ENCODE data around the gene PADI1. TPM values are rescaled to one million over a fixed set of nuclear protein-coding genes. Genes with fewer than 3 reads are reported as not detected.

PADI1 gene
- total RNA-seq, 1 donor from 2014 or later: 1.5 TPM

DNA sequence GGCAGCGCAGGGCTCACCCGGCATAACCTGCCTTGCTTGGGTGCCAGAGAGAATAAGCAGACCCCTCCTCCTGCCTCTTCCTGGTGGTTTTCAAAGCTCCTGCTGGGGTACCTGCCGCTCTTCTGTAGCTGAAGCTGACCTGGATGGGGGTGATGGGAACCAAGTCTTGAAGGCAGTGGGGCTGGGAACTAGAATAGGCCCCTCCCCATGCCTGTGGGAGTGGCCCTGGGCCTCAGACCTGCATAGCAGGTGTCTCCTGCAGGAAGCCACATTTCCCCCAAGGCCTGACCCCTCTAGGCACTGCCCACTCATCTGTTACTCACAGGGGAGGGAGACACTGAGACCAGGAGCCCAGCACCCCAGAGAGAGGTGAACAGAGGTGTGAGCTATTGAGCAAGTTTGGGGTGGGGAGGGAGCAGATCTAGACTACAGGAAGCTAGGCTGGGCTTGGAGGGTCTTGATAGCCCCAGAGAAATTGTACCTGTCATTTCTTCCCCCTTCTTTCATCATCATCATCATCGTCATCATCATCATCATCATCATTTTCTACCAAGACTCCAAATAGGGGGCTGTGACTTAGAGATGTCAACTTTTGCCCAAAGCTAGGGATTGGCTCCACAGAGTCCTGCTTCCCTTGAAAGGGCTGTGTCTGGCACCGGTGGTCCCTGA is 10.1 kb downstream of the PADI1 start:
- DNase-seq (ENCODE audit: low read depth): no peak

DNA sequence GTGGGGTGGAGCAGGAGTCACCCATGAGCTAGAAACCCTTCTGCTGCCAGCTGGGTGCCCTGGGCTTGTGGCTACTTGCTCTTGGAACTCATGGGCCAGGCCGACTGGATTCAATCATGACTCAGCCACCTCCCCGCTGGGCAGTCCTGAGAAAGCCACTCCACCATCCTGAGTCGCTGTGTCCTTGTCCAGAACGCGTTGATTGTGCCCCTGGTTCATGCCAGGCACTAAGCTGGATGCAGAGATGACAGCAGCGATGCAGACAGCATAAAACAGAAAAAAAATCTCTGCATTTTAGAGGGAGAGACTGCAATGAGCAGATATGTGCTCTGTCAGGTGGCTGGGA is 10.6 kb downstream of the PADI1 start:
- DNase-seq (ENCODE audit: low read depth): no peak

DNA sequence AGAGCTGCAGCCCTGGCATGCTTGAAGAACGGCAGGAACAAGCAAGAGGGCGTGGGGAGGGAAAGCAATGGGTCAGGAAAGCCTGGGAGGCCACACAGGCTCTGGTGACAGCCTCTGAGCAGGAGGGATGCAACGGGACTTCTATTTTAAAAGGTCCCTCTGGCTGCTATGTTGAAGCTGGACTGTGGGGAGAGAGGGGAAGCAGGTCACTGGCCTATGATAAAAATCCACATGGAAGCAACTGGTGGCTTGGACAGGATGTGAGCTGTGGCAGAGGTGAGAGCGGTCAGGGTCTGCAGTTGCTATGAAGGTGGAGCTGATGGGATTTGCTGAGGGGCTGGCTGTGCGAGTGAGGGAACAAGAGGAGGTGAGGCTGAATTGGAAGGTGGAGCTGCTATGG is 11.2 kb downstream of the PADI1 start:
- DNase-seq (ENCODE audit: low read depth): no peak

DNA sequence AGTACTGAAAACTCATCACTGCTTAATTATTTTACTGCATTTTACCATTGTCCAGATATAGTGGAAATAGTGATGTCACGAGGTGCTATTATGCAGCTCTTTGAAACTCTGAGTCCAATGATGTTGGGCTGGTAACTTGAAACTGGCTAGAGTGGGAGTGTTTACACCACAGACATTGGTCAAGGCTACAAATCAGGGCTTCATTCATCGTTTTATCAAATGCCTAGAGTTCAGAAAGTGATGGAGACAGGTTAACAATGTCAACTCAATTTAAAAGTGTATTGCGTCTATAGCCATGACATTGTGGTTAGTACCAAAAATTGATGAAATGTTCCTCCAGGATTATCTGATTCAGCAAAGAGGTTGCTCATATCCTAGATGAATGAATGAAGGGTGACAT is 12.7 kb downstream of the PADI1 start:
- no peak for DNase-seq (ENCODE audit: low read depth)

DNA sequence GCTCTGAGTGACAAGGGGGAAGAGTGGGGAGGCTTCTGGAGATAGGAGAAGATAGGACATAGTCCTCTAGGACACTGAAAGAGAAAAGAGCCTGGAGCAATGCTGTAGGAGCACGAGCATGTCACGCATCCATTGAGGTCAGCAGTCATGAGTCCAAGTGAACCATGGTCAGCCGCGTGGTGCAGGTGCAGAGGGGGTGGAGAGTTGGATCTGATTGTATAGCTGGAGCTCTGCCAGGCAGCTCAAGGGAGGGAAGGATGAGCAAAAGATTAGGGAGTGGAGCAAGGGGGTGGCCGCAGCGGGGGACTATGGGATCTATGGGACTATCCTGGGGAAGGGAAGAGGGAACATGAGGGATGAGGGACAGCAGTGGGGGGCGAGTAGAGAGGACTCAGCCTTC is 14.0 kb downstream of the PADI1 start:
- DNase-seq (ENCODE audit: low read depth): no peak

DNA sequence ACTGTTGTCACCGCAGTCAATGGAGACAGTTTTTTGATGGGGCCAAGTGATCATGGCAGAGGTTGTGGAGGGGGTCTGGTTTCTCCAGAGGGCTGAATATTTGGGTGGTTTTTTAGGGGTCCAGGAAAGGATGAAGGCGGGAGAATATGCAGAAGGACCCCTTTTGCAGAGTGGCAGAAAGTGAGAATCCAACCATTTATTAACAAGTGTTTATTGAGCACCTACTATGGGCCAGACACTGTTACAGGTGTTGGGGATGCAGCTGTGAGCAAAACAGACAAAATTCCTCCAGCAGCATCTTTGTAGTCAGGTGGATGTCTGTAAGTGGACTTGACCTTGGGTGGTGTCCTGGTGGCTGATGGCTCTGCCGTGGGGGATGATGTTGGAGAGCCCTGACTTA is 15.4 kb downstream of the PADI1 start:
- no peak for DNase-seq (ENCODE audit: low read depth)

DNA sequence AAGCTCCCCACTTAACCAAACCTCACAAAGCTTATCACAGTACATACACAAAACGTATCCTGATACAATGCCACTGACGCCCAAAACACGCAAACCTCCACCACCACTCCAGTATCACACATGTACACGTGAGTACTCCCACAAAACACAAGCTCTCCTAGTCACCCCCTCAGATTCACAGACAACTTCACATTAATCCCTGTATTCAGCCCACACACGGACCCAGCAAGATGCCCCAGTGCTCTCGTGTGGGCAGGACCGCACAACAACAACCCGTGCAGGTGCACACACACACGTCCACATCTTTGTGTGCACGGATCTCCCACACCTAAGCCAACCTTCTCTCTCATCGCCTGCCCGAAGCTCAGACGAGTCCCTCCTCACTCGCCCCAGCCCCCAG is 17.6 kb downstream of the PADI1 start:
- DNase-seq (ENCODE audit: low read depth): no peak

DNA sequence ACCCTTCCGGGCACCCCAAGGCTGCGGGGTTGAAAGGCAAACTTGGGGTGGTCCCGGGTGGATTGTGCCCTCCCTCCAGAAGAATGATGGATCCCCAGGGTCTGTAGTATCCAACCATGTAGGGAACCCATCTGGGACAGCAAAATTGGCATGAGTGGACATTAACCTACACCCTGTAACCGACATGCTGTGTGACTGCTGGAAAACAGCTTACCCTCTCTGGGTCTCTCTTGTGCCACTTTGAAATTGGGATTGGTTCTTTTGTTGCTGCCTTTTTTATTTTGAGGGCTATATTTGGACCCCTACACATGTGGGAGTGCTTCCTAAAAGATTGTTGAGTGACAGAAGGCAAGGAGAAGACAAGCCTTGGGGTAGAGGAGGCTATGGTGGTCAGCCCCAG is 19.5 kb downstream of the PADI1 start:
- DNase-seq (ENCODE audit: low read depth): no peak

DNA sequence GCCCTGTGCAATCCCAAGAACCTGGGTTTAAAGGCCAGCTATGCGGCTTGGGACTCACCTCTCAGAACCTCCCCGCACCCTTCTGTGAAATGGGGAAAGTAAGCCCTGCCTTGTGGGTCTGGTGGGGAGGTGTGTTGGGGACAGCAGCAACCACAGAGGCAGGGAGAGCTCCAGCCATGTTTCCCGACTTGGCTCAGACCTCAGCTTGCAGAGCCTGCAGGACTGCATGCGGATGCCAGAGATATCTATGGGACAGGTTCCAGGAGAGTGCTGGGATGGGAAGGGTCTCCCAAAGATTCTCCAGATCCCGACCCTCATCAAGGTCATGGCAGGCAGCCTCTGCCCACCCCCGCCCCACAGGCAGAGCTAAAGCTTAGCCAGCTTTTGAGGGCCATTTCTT is 20.2 kb downstream of the PADI1 start:
- no peak for DNase-seq (ENCODE audit: low read depth)

DNA sequence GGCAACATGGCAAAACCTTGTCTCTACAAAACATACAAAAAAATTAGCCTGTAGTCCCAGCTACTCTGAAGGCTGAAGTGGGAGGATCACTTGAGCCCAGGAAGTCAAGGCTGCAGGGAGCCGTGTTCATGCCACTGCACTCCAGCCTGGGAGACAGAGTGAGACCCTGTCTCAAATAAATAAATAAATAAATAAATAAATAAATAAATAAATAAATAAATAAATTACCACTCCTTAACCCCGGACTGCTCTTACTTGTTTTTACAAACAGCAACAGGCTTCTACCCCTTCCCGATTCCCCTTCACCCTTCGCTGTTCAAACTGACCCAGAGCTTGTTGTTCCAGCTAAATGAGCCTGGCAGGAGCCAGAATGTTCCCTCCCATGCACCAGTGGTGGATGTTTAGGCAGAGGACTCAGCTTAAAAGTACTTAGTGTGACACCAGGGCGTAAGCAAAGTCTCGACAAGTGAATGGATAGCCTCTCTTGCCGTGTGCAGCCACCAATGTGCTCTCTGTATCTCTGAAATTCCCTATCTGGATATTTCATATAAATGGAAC is 22.5 kb downstream of the PADI1 start:
- DNase-seq (ENCODE audit: low read depth): peak; percentile 53

DNA sequence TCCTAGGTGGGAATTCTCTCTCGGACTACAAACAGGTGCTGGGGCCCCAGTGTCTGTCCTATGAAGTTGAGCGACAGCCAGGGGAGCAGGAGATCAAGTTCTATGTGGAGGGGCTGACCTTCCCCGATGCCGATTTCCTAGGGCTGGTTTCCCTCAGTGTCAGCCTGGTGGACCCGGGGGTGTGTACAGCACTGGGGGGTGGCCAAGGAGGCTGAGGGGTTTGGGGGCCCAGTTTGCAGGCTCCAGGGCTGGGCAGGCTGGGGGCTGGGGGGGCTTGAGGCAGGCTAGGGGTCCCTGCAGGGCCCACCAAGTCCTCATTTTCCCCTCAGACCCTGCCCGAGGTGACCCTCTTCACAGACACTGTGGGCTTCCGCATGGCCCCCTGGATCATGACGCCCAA is 23.7 kb downstream of the PADI1 start:
- no peak for DNase-seq (ENCODE audit: low read depth)

DNA sequence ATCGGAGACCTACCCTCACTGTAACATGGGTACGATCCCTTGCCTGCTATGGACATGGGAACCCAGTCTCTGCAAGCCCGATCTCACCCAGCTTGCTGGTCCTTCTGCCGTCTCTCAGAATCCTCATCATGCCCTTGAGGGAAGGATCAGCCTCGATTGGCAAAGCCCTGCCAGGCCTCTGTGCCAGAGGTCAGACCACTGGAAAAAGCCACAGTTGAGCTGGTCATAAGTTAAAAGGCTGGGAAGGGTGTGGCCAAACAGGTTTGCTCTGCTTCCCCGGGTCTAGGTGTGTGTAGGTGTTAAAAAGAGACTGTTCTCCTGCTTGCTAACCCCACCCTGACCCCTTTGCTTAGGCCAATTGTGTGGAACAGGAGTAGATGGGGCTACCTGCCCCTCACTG is 24.5 kb downstream of the PADI1 start:
- peak; percentile 46 for DNase-seq (ENCODE audit: low read depth)

DNA sequence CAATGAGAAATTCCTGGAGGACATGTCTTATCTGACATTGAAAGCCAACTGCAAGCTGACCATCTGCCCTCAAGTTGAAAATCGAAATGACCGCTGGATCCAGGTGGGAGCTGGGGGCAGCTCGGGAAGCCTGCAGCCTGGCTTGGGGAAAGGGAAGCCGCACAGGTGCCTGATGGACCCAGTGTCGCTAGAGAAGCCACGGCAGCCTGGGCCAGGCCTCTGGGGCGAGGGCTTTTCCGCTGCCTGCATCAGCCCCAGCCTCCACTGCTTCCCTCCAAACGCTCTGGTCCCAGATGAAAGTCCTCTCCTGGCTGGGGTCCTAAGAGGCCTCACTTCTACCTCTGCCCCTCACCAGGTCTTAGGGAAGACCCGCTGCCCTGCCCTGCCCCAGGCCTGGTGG is 25.2 kb downstream of the PADI1 start:
- no peak for DNase-seq (ENCODE audit: low read depth)

DNA sequence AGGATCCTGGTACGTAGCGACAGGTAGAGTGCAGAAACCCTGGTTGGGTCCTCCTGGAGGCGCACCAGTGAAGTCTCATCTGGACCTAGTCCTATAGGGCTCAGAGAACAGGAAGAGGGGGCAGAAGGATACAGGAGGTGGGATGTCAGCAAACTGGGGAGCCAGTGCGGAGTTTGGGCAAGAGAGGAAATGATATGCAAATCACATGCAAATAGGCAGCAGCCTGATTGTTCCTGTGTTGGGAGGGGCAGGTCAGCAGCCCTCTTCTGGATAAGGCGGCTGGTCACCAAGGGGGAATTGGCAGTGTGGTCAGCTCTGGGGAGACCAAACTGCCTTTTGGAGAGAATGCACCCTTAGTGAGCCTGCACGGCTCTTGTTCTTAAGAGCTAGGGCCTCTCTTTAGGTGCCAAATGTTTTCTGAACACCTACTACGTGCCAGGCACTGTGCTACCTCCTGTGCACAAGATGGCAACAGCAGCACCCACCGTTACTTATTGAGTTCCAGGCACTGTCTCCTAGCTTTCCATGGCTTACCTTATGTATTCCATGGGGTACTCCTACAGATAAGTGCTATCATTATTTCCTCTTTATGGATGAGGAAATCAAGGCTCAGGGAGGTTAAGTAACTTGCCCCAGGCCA is 25.9 kb downstream of the PADI1 start:
- DNase-seq (ENCODE audit: low read depth): no peak

DNA sequence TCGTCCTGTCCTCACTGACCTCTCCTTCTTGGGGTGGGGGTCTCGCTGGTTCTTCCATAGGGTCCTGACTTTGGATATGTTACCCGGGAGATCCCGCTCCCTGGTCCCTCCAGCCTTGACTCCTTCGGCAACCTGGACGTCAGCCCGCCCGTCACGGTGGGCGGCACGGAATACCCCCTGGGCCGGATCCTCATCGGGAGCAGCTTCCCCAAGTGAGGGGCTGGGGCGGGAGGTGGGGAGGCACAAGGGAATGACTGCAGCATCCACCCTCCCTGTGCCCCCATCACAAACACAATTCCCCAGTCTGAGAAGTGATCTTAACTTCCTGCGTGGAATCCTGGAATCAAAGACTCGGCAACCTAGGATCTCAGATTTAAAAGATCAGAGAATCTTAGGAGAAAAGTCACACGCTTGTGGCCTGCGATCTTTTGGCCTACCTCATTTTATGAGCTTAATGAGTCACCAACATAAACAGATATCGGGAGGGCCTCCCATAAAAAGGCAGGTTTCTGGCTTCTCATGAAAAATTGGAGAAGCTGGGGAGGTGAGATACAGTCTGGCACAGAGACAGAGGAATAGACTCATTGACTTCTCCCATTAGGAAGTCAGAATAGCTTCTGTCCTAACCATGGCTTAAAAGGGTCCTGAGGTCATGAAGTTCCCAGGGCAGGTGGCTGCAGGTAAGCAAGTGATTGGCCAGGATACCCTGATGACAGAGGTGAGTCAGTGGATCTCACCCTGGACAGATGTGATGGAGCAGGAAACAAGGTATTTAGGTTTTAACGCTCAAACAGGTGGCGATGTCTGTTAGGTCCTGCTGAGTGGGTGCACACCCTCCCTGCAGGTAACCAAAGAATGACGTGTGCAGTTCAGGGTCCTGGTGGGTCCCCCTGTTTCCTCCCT is 28.1 kb downstream of the PADI1 start:
- peak; percentile 94 for DNase-seq (ENCODE audit: low read depth)

DNA sequence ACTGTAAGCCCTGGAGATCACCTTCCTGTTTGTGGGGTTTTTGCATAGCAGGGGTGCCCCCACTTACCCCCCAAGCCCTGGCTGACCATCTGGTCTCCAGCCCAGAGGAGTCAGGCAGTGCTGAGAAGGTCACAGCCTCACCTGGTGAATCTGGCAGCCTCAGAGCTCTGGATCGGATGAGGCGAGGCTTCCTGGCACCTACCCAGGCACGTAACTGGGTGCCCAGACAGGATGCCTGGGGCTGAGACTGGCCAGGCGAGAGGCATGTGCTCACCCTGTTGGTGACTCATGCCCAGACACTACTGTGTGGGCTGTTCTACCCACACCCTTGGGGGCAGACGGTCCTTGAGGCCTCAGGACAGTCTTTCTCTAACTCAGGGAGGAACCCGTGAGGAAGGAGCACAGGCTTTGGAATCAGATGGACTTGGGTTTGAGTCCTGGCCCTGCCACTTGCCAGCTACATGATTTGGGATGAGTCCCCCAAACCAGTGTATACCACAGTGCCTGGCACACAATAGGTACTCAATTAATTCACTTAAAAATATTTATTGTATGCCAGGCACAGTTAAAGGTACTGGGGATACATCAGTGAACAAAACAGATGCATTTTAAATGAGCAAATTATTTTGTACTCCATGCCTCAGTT is 28.9 kb downstream of the PADI1 start:
- DNase-seq (ENCODE audit: low read depth): peak; percentile 96

DNA sequence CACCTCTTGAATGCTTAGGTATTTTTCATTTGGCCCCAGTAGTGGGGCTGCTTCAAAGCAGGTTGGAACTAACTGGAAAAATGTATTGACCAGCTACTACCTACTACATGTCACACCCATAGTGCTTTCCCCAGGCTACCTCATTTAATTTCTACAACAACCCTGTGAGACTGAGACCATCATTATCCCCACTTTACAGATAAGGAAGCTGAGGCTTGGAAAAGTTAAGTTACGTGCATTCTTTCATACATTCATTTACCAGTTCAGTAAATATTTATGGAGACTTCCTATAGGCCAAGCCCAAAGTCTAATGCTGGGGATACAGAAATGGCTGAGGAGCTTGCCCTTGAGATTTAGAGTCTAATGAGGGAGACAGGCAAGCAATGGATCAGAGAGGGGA is 29.5 kb downstream of the PADI1 start:
- DNase-seq (ENCODE audit: low read depth): no peak

DNA sequence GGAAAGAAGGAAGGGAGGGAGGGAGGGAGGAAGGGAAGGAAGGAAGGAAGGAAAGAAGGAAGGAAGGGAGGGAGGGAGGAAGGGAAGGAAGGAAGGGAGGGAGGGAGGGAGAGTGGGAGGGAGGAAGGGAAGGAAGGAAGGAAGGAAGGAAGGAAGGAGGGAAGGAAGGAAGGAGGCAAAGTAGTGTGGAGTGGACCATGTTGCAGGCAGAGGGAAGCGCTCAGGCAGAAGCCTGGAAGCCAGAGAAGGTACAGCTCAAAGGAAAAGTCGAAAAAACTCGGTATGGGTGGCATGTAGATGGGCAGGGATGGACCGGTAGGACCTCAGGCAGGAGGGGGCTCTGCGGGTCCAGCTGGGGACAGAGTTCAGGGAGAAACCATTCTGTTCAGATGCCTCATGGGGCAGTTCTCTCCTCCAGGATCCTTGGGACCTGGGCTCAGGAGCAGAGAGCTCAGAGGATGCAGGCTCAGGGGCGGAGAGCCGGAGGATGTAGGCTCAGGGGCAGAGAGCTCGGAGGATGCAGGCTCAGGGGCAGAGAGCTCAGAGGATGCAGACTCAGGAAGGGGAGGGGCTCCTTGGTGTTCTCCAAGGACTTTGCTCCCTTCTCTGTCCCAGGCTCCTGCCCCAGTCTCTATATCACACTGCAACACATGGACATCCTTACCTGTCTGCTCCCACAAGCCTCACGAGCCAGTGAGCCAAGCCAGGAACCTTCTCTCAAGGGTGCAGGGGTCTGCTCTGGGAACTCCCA is 30.4 kb downstream of the PADI1 start:
- DNase-seq (ENCODE audit: low read depth): no peak

DNA sequence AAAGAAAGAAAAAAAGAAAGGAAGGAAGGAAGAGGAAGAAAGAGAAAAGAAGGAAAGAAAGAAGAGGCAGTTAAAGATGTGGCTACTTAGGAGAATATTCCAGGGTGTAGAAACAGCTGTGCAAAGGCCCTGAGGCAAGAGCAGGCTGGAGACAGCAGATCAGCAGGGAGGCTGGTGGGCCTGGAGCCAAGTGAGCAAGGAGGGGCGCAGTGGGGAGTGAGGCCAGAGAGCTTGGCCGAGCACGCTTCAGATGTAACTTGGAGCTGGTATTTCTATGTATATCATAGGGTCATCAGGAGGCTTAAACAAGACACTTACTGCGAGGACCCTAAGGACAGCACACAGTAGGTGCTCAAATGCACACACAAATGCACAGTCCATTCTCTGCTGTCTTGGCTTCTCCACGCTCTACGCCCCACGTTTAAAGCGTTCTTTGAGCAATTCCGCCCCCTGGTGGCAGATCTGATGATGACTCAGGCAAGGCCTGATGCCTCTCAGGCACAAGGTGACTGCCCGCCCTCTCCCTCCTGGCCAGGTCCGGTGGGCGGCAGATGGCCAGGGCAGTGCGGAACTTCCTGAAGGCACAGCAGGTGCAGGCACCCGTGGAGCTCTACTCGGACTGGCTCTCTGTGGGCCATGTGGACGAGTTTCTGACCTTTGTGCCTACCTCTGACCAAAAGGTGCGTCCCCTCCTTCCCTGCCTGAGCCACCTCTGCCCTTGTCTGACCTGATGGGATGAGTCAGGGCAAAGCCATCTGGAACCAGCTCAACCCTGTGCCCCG is 32.0 kb downstream of the PADI1 start:
- DNase-seq (ENCODE audit: low read depth): peak; percentile 77

DNA sequence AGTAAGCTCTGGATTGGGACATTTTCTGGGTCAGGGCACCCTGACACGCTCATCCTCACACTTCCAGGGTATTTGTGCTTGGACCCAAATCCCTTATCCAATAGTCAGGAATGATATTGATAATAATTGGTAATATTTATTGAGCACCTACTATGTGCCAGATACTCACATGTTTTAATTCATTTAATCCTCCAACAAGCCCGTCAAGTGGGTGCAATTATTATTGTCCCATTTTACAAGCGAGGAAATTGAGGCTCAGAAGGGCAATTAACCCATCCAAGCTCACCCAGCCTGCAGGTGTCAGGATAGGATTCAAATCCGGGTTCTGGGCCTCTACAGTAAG is 32.6 kb downstream of the PADI1 start:
- DNase-seq (ENCODE audit: low read depth): no peak

DNA sequence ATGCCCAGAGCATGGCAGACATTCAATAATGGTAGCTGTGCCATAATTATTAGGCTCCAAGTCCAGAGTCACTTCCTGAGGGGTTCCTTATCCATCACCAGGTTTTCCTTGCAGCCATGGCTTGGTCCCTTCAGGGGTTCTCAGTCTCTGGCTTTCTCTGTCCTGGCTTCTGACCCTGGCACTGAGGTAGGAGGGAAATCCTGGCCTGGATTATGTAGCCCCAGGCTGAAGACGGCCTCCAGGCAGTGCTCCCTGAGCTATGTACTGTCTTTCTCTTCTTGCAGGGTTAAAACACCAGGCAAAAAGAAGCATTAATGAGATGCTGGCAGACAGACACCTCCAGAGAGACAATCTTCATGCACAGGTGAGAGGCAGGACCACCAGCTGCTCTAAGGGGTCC is 34.5 kb downstream of the PADI1 start:
- DNase-seq (ENCODE audit: low read depth): peak; percentile 81

All from renal cortical epithelial cell (primary cell).